GM12878 (cell line): Measurements from ENCODE around the gene ASB6. TPM values are rescaled to one million over a fixed set of nuclear protein-coding genes. Genes with fewer than 3 reads are reported as not detected.

Experiments used
- ATAC-seq: fragments of 200-7000 bp; cut with Tn5 transposase; 3 replicates; pipeline ENCODE4 v1.9.1; 2020; ENCODE audit warnings: mild to moderate bottlenecking, moderate library complexity
- BruUV-seq: library from RNA; stranded (reverse); fragments of 400-500 nt; replicated peaks from 2 replicates; lab custom pipeline; 2021; lab: Mats Ljungman, UMichigan
- CTCF ChIA-PET: fragments of 300-600 bp; sonication (Branson Sonifier 250); formaldehyde crosslinking; extraction: SDS; loops from one replicate; lab custom pipeline; 2021; ENCODE audit warnings: inconsistent platforms; lab: Yijun Ruan, JAX
- POLR2A ChIA-PET: fragments of 350-600 bp; formaldehyde crosslinking; extraction: SDS; loops from one replicate; lab custom pipeline; 2021; ENCODE audit warnings: inconsistent platforms; lab: Charles Lee
- RAD21 ChIA-PET: fragments of 300-600 bp; sonication (Branson Sonifier 250); formaldehyde crosslinking; loops from one replicate; lab custom pipeline; 2023; ENCODE audit warnings: antibody characterized with exemption; ENCODE audit not compliant: unreplicated experiment; lab: Charles Lee
- SMC1A ChIA-PET: fragments of 300-600 bp; sonication (Branson Sonifier 250); formaldehyde crosslinking; loops from one replicate; lab custom pipeline; 2023; ENCODE audit not compliant: unreplicated experiment, uncharacterized antibody; lab: Charles Lee
- DNase-seq: peaks from one replicate; pipeline ENCODE4 v3.0.0-alpha.2; 2011; ENCODE audit warnings: low read depth, low spot score
- FAIRE-seq: peaks from 3 replicates; lab custom pipeline; 2011; peaks lifted over from hg19 to GRCh38; lab: Jason Lieb, UNC
- H2AFZ ChIP-seq: 2 replicates; pipeline ENCODE4 v1.6.0; 2011; ENCODE audit warnings: low read depth, low read length, control low read depth; ENCODE audit not compliant: control insufficient read depth
- H3K27ac ChIP-seq: 2 replicates; pipeline ENCODE4 v1.5.1; 2011; ENCODE audit warnings: control low read depth; ENCODE audit not compliant: control insufficient read depth, insufficient read depth
- H3K27me3 ChIP-seq, 2 experiments: replicated peaks in 1 of 2; 2 replicates each; pipeline versions ENCODE4 v1.6.0 to v1.6.1; 2011; ENCODE audit warnings: low read length in 1 of 2; ENCODE audit not compliant: control insufficient read depth in 2 of 2, insufficient read depth in 2 of 2
- H3K36me3 ChIP-seq, 2 experiments: 2 replicates each; pipeline ENCODE4 v1.5.1; 2011; ENCODE audit warnings: low read length in 1 of 2; ENCODE audit not compliant: control insufficient read depth in 2 of 2, insufficient read depth in 2 of 2
- H3K4me1 ChIP-seq: 2 replicates; pipeline ENCODE4 v1.6.1; 2011; ENCODE audit warnings: mild to moderate bottlenecking, low read length, moderate library complexity, mixed read lengths; ENCODE audit not compliant: control insufficient read depth, insufficient read depth
- H3K4me2 ChIP-seq: 2 replicates; pipeline ENCODE4 v1.6.0; 2011; ENCODE audit warnings: control low read depth; ENCODE audit not compliant: control insufficient read depth, insufficient read depth
- H3K4me3 ChIP-seq: fragments of 200-600 bp; sonication (generic); 2 replicates; pipeline ENCODE4 v1.5.1; 2016
- H3K79me2 ChIP-seq: 2 replicates; pipeline ENCODE4 v1.6.0; 2011; ENCODE audit warnings: low read length; ENCODE audit not compliant: control insufficient read depth, insufficient read depth
- H3K9ac ChIP-seq: 2 replicates; pipeline ENCODE4 v1.8.0; 2011; ENCODE audit warnings: low read length, control low read depth, mixed read lengths; ENCODE audit not compliant: control insufficient read depth, insufficient read depth
- H3K9me3 ChIP-seq: replicated peaks from 3 replicates; pipeline ENCODE4 v1.5.1; 2011; ENCODE audit warnings: mild to moderate bottlenecking, low read length; ENCODE audit not compliant: control insufficient read depth, insufficient read depth
- H4K20me1 ChIP-seq: 2 replicates; pipeline ENCODE4 v1.6.0; 2011; ENCODE audit not compliant: control insufficient read depth, insufficient read depth
- ATF7 ChIP-seq: fragments of 450-650 bp; IDR thresholded peaks from 2 replicates; pipeline ENCODE4 v1.6.1; 2016; ENCODE audit warnings: low read depth, mild to moderate bottlenecking
- BCL11A ChIP-seq: IDR thresholded peaks from 2 replicates; pipeline ENCODE4 v1.6.1; 2011; ENCODE audit warnings: low read depth, low read length
- CHD4 ChIP-seq: fragments of 200-600 bp; sonication (generic); IDR thresholded peaks from 2 replicates; pipeline ENCODE4 v1.6.1; 2016; ENCODE audit warnings: mild to moderate bottlenecking
- CREB1 ChIP-seq: IDR thresholded peaks from 2 replicates; pipeline ENCODE4 v1.6.1; 2012; ENCODE audit warnings: low read depth, mild to moderate bottlenecking, inconsistent platforms
- EP300 ChIP-seq, 2 experiments: fragments of 150-350 bp in 1 of 2; IDR thresholded peaks; 2 replicates each; pipeline ENCODE4 v1.6.1; 2011 to 2012; ENCODE audit warnings: low read depth in 2 of 2, low read length in 2 of 2, borderline replicate concordance in 1 of 2, improper control_type of control experiment in 1 of 2, inconsistent platforms in 1 of 2; ENCODE audit not compliant: control insufficient read depth in 1 of 2
- HCFC1 ChIP-seq: fragments of 150-350 bp; IDR thresholded peaks from 2 replicates; pipeline ENCODE4 v1.6.1; 2014; ENCODE audit warnings: low read length
- MYB ChIP-seq: fragments of 150-350 bp; IDR thresholded peaks from 2 replicates; pipeline ENCODE4 v1.6.1; 2014; ENCODE audit warnings: mild to moderate bottlenecking, low read depth, low read length, borderline replicate concordance
- PAX5 ChIP-seq: IDR thresholded peaks from 2 replicates; pipeline ENCODE4 v1.6.1; 2011; ENCODE audit warnings: low read depth, low read length, borderline replicate concordance
- RBBP5 ChIP-seq: fragments of 200-600 bp; sonication (generic); conservative IDR thresholded peaks from 2 replicates; pipeline ENCODE4 v1.6.1; 2016
- SMC3 ChIP-seq: IDR thresholded peaks from 2 replicates; pipeline ENCODE4 v1.6.1; 2011; ENCODE audit warnings: low read length, improper control_type of control experiment, borderline replicate concordance
- STAT1 ChIP-seq: fragments of 450-650 bp; conservative IDR thresholded peaks from 2 replicates; pipeline ENCODE4 v1.6.1; 2014; ENCODE audit warnings: antibody characterized with exemption, mild to moderate bottlenecking
- STAT3 ChIP-seq: IDR thresholded peaks from 2 replicates; pipeline ENCODE4 v1.6.1; 2011; ENCODE audit warnings: low read depth, low read length, improper control_type of control experiment
- ZSCAN29 ChIP-seq: fragments of 450-650 bp; IDR thresholded peaks from 2 replicates; pipeline ENCODE4 v1.6.1; 2017; ENCODE audit warnings: mild to moderate bottlenecking, moderate library complexity
- WGBS: methylation state at CpG from one replicate; pipeline ENCODE4 v1.1.6; 2016; ENCODE audit warnings: low lambda C conversion rate; ENCODE audit not compliant: insufficient replicate concordance, insufficient coverage; ENCODE audit errors: missing lambda C conversion rate; 5-methylcytosine and 5-hydroxymethylcytosine counted together
- in situ Hi-C: fragments of 300-500 bp; cut with MboI; formaldehyde crosslinking; loops from 9 replicates; pipeline ENCODE4 v1.14.3; 2018; ENCODE audit warnings: mixed read lengths
- intact Hi-C: fragments of 100-400 bp; cut with micrococcal nuclease; formaldehyde crosslinking; loops from one replicate; pipeline ENCODE4 v1.14.2; 2022; ENCODE audit not compliant: unreplicated experiment
- polyA plus RNA-seq, 11 experiments: library from polyadenylated mRNA; depleted of rRNA in 4 of 11; unstranded in 6 of 11; stranded (reverse) in 5 of 11; fragments of >200 nt; fragmentation: Nextera tagmentation in 4 of 11; fragmentation: Illumina TruSeq in 1 of 11; extraction: Ambion mirVana in 4 of 11; extraction: Trizol in 1 of 11; gene quantifications; 1 replicate in 1 of 11; 2 replicates in 10 of 11; pipeline versions ENCODE4 v1.2.1 to v1.2.3, GENCODE V29; 2011 to 2016; ENCODE audit warnings: inconsistent platforms in 2 of 11, missing spikeins in 2 of 11, low read depth in 1 of 11
- total RNA-seq, 4 experiments: library from RNA; depleted of rRNA in 3 of 4; stranded (reverse); fragments of >200 nt in 3 of 4; fragmentation: Illumina TruSeq in 1 of 4; extraction: Trizol in 1 of 4; gene quantifications; 2 replicates each; pipeline versions ENCODE4 v1.2.1 to v1.2.3, GENCODE V29; 2013 to 2021
- TF ChIP-seq, protein P1 (sequence below): fragments of 450-650 bp; IDR thresholded peaks from 2 replicates; pipeline ENCODE4 v1.6.1; 2016; ENCODE audit warnings: mild to moderate bottlenecking
- TF ChIP-seq, protein P2 (sequence below): fragments of 450-650 bp; IDR thresholded peaks from 2 replicates; pipeline ENCODE4 v1.6.1; 2017; ENCODE audit warnings: antibody characterized with exemption, mild to moderate bottlenecking, moderate library complexity

Gene ASB6
- total and polyA plus RNA-seq, 10 of the 15 experiments (the other 5 are each of a cell fraction or from before 2014, with no cell fraction given), result 0.80 to 18.2 (median 9.9) TPM

DNA sequence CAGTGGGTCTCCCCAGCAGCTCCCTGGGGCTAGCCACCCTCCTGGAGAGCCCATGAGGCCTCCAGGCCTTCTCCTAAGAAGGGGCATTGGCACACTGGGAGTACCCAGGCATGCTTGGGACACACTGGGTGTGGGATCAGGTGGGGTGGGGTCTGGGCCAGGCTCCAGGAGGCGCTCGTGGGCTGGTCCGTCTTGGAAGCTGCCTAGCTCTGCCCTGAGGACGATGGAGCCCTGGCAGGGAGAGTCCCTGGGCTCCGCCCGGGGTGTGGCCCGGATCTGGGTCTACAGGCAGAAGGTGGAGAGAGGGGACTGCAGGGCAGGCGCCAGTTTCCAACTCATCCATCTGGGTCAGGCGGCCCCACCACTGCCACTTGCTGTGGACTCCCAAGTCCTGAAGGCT lies 25.9 kb upstream of the ASB6 start:
- no peak overlapping the region for H3K9ac ChIP-seq
- H3K36me3 ChIP-seq, result no peaks in the 10 kb centered on the region
- POLR2A ChIA-PET, result no interaction called here
- no peak overlapping the region for H3K4me3 ChIP-seq
- H3K9me3 ChIP-seq, result no peaks in the 10 kb centered on the region
- in situ Hi-C loops, result no loop called here
- peaks cover 0 to 2% of the 10 kb centered on the region in 2 experiments; a peak in 1 of 4 replicates for H3K27me3 ChIP-seq
- WGBS, result 28% methylated on average over 9 of the region's 9 CpGs
- no peaks in the 10 kb centered on the region for H3K79me2 ChIP-seq
- FAIRE-seq, result no peak
- H4K20me1 ChIP-seq, result no peaks in the 10 kb centered on the region
- no TSS peak for BruUV-seq
- H3K4me1 ChIP-seq, result no peaks in the 10 kb centered on the region
- no peak overlapping the region for H3K27ac ChIP-seq
- no peak for DNase-seq
- CTCF ChIA-PET, result no interaction called here
- no peak overlapping the region for H2AFZ ChIP-seq
- TF ChIP-seq CHD4 (no peak), STAT1 (no peak)
- TF ChIP-seq, all 136 proteins: peak for 0
- no peak overlapping the region for H3K4me2 ChIP-seq
- intact Hi-C loops, result no loop called here
- SMC1A ChIA-PET, result no interaction called here
- RAD21 ChIA-PET, result no interaction called here
- ATAC-seq, result no peak

DNA sequence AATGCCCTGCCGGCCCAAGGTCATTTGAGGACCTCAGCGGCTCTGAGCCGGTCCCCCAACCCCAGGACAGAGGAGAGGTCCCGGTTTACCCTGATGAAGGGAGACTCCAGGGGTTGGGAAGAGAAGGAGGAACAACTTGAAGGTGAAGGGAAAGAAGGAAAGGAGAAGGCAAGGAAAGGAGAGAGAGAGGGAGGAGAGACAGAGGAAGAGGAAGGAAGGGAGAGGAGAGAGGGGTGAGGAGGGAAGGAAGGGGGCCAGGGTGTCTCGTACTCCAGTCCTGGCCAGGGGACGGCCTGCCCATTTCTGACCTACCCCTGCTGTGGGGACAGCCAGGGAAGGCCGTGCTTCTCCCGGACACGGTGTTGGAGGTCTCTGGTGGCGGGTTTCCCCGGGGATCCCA lies 25.4 kb upstream of the ASB6 start:
- BruUV-seq, result no TSS peak
- H3K36me3 ChIP-seq, result no peaks in the 10 kb centered on the region
- no peak overlapping the region for H3K9ac ChIP-seq
- ChIA-PET SMC1A (no interaction called here), POLR2A (no interaction called here), CTCF (no interaction called here), RAD21 (no interaction called here)
- intact Hi-C loops (no loop called here), in situ Hi-C loops (no loop called here)
- no peaks in the 10 kb centered on the region for H3K79me2 ChIP-seq
- no peak overlapping the region for H3K4me2 ChIP-seq
- WGBS, result 8% methylated on average over 11 of the region's 11 CpGs
- ATAC-seq, result no peak
- no peak for TF ChIP-seq CREB1
- TF ChIP-seq BCL11A, result no peak
- TF ChIP-seq ZSCAN29, result no peak
- no peak for TF ChIP-seq ATF7
- TF ChIP-seq MYB, result no peak
- TF ChIP-seq SMC3, result no peak
- TF ChIP-seq, protein P1, sequence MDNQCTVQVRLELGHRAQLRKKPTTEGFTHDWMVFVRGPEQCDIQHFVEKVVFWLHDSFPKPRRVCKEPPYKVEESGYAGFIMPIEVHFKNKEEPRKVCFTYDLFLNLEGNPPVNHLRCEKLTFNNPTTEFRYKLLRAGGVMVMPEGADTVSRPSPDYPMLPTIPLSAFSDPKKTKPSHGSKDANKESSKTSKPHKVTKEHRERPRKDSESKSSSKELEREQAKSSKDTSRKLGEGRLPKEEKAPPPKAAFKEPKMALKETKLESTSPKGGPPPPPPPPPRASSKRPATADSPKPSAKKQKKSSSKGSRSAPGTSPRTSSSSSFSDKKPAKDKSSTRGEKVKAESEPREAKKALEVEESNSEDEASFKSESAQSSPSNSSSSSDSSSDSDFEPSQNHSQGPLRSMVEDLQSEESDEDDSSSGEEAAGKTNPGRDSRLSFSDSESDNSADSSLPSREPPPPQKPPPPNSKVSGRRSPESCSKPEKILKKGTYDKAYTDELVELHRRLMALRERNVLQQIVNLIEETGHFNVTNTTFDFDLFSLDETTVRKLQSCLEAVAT, result no peak
- TF ChIP-seq PAX5, result no peak
- TF ChIP-seq, protein P2, sequence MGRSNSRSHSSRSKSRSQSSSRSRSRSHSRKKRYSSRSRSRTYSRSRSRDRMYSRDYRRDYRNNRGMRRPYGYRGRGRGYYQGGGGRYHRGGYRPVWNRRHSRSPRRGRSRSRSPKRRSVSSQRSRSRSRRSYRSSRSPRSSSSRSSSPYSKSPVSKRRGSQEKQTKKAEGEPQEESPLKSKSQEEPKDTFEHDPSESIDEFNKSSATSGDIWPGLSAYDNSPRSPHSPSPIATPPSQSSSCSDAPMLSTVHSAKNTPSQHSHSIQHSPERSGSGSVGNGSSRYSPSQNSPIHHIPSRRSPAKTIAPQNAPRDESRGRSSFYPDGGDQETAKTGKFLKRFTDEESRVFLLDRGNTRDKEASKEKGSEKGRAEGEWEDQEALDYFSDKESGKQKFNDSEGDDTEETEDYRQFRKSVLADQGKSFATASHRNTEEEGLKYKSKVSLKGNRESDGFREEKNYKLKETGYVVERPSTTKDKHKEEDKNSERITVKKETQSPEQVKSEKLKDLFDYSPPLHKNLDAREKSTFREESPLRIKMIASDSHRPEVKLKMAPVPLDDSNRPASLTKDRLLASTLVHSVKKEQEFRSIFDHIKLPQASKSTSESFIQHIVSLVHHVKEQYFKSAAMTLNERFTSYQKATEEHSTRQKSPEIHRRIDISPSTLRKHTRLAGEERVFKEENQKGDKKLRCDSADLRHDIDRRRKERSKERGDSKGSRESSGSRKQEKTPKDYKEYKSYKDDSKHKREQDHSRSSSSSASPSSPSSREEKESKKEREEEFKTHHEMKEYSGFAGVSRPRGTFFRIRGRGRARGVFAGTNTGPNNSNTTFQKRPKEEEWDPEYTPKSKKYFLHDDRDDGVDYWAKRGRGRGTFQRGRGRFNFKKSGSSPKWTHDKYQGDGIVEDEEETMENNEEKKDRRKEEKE, result no peak
- no peak for TF ChIP-seq EP300 (IDR thresholded peaks at IDR 0.05; ENCODE audit: borderline replicate concordance in 1 of 2, control insufficient read depth in 1 of 2, low read depth in 2 of 2, low read length in 2 of 2)
- no peak for TF ChIP-seq RBBP5
- TF ChIP-seq HCFC1, result no peak
- no peak for TF ChIP-seq STAT1
- TF ChIP-seq STAT3, result no peak
- H3K27ac ChIP-seq, result no peak overlapping the region
- H3K27me3 ChIP-seq, result peaks cover 0 to 2% of the 10 kb centered on the region in 2 experiments; a peak in 2 of 4 replicates
- H3K4me1 ChIP-seq, result no peaks in the 10 kb centered on the region
- no peaks in the 10 kb centered on the region for H4K20me1 ChIP-seq
- no peak overlapping the region for H2AFZ ChIP-seq
- H3K9me3 ChIP-seq, result no peaks in the 10 kb centered on the region
- no peak overlapping the region for H3K4me3 ChIP-seq
- DNase-seq, result no peak
- FAIRE-seq, result no peak
